ENCODE data around the gene LRMDA. TPM values are rescaled to one million over a fixed set of nuclear protein-coding genes. Genes with fewer than 3 reads are reported as not detected.

LRMDA gene
- total RNA-seq, 4 donors from 2014 or later, result 7.3 to 20.1 (median 8.4) TPM

DNA sequence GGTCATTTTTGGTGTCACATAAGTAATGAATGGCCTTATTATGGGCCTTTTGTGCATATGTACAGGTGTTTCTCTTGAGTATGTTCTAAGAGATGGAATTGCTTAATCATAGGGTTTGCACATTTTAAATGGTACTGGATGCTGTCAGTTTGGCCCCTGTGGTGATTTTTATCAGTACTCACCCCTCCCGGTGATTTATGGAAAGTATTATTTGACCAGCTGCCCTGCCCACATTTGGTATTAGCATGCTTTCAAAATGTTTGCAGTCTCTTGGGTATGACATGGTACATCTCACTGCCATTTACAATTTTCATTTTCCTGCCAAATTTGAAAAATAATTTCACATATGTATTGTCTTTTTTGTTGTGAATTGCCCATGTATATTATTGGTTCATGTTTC is 427.7 kb downstream of the LRMDA start:
- WGBS, 2 donors (ENCODE audit: low coverage in 1 of 2), result 0 to 31% methylated on average over 1 of the region's 1 CpG
- ATAC-seq, result no peak
- Histone ChIP-seq H3K9me3 (no peaks in the 10 kb centered on the region), H3K36me3 (no peaks in the 10 kb centered on the region), H3K27ac (no peak overlapping the region), H3K4me1 (no peaks in the 10 kb centered on the region), H3K27me3 (no peaks in the 10 kb centered on the region), H3K4me3 (no peak overlapping the region)
- TF ChIP-seq, protein P1, sequence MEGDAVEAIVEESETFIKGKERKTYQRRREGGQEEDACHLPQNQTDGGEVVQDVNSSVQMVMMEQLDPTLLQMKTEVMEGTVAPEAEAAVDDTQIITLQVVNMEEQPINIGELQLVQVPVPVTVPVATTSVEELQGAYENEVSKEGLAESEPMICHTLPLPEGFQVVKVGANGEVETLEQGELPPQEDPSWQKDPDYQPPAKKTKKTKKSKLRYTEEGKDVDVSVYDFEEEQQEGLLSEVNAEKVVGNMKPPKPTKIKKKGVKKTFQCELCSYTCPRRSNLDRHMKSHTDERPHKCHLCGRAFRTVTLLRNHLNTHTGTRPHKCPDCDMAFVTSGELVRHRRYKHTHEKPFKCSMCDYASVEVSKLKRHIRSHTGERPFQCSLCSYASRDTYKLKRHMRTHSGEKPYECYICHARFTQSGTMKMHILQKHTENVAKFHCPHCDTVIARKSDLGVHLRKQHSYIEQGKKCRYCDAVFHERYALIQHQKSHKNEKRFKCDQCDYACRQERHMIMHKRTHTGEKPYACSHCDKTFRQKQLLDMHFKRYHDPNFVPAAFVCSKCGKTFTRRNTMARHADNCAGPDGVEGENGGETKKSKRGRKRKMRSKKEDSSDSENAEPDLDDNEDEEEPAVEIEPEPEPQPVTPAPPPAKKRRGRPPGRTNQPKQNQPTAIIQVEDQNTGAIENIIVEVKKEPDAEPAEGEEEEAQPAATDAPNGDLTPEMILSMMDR (IDR thresholded peaks at IDR 0.05), result no peak
- TF ChIP-seq POLR2AphosphoS5 (IDR thresholded peaks at IDR 0.05) (no peak), EP300 (IDR thresholded peaks at IDR 0.05) (no peak), POLR2A (IDR thresholded peaks at IDR 0.05) (no peak)

DNA sequence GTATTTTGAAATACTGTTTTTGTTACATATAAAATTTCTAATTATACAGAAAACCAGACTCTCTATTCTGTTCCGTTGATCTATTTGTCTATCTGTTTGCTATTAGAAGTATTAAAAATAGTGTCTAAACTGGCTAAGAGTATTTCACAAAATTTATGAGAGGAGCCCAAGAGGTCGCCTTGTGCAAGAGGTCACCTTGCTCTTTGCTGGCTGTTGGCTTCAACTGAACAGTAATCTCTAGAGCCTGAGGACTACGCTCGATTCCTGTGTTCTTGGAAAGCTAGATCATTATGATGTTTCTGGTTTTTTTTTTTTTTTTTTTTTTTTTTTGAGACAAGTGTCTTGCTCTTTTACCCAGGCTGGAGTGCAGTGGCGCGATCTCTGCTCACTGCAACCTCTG is 428.6 kb downstream of the LRMDA start:
- TF ChIP-seq EP300 (IDR thresholded peaks at IDR 0.05) (no peak), POLR2AphosphoS5 (IDR thresholded peaks at IDR 0.05) (no peak), POLR2A (IDR thresholded peaks at IDR 0.05) (no peak)
- TF ChIP-seq, protein P1 (IDR thresholded peaks at IDR 0.05), result no peak
- no peaks in the 10 kb centered on the region for H3K27me3 ChIP-seq
- 72 to 74% methylated on average over 4 to 6 of the region's 6 CpGs for WGBS, 2 donors (ENCODE audit: low coverage in 1 of 2)
- no peak overlapping the region for H3K4me3 ChIP-seq
- H3K9me3 ChIP-seq, result no peaks in the 10 kb centered on the region
- no peak overlapping the region for H3K27ac ChIP-seq
- H3K4me1 ChIP-seq, result no peaks in the 10 kb centered on the region
- H3K36me3 ChIP-seq, result no peaks in the 10 kb centered on the region
- no peak for ATAC-seq

DNA sequence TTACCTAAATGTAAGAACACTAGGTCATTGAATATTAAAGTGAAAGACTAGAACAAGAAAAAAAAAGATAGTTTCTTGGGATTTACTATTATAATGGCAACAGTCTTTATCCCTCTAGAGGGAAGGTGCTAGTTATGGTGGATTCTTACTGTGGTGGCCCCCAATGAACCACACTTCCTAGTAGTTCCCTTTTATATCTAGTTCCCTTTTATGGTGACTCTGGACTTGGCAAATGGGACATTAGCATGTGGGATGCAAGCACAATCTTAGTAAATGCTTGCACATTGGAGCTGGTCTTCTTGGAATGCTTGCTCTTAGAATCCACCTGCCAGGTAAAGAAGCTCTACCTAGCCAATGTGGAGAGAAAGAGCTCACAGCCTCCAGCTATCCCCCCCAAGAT is 430.2 kb downstream of the LRMDA start:
- Histone ChIP-seq H3K36me3 (no peaks in the 10 kb centered on the region), H3K9me3 (no peaks in the 10 kb centered on the region), H3K4me3 (no peak overlapping the region), H3K27me3 (no peaks in the 10 kb centered on the region), H3K27ac (no peak overlapping the region), H3K4me1 (no peaks in the 10 kb centered on the region)
- TF ChIP-seq, protein P1 (IDR thresholded peaks at IDR 0.05), result no peak
- no peak for TF ChIP-seq POLR2A (IDR thresholded peaks at IDR 0.05)
- no peak for TF ChIP-seq EP300 (IDR thresholded peaks at IDR 0.05)
- TF ChIP-seq POLR2AphosphoS5 (IDR thresholded peaks at IDR 0.05), result no peak
- no peak for ATAC-seq

DNA sequence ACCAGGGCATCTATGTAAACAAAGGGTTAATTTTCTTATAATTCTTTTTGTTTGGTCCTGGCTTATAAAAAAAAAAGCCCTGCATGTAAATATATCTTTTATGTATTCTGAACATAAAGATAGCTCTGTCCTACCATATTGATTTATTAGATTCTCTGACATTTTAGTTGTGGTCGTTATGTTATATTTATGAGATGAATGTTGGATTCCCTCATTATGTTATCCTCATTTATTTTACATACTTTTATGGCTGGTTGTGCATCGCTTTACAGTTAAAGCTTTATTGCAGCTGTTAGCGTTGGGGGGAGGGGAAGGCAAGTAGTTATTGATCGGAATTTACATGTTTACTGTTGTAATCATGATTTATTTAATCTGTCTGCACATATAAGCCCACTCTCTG is 431.5 kb downstream of the LRMDA start:
- no peak for TF ChIP-seq POLR2A (IDR thresholded peaks at IDR 0.05)
- H3K27me3 ChIP-seq, result no peaks in the 10 kb centered on the region
- H3K4me3 ChIP-seq, result no peak overlapping the region
- ATAC-seq, result no peak
- H3K4me1 ChIP-seq, result no peaks in the 10 kb centered on the region
- no peak overlapping the region for H3K27ac ChIP-seq
- 90 to 97% methylated on average over 4 of the region's 4 CpGs for WGBS, 2 donors (ENCODE audit: low coverage in 1 of 2)
- no peaks in the 10 kb centered on the region for H3K36me3 ChIP-seq
- H3K9me3 ChIP-seq, result no peaks in the 10 kb centered on the region

DNA sequence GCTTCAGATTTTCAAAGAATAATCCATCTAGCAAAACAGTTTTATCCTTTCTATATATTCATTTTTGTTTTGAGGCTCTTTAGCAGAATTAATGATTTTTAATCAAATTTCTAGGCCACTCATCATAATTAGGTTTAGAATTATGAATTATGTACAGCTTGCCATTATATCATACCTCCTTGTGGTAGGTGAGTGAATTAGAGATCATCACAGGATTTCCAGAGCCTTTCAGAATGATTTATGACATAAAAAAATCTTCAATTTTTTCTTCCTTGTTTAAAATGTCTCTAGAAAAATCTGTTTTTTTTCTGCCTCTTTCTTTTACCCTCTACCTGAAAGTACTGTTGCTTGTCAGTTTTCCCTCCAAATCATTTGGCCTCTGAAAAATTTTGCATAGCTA is 433.3 kb downstream of the LRMDA start:
- H3K36me3 ChIP-seq, result no peaks in the 10 kb centered on the region
- no peak for ATAC-seq
- TF ChIP-seq POLR2AphosphoS5 (IDR thresholded peaks at IDR 0.05), result no peak
- TF ChIP-seq, protein P1 (IDR thresholded peaks at IDR 0.05), result no peak
- TF ChIP-seq POLR2A (IDR thresholded peaks at IDR 0.05), result no peak
- no peak for TF ChIP-seq EP300 (IDR thresholded peaks at IDR 0.05)
- no peak overlapping the region for H3K4me3 ChIP-seq
- no peak overlapping the region for H3K27ac ChIP-seq
- no peaks in the 10 kb centered on the region for H3K27me3 ChIP-seq
- H3K9me3 ChIP-seq, result no peaks in the 10 kb centered on the region
- H3K4me1 ChIP-seq, result no peaks in the 10 kb centered on the region
